DMS153 treated with DMSO at 0.1 percent for 48 hours (cell line): Measurements from ENCODE around the gene KRTAP5-11.
"Not testable (repeated sequence)": the region's sequence is repeated elsewhere in the genome, so short reads cannot be mapped to it uniquely, and the experiment has no call there.

Source experiments
- DNase-seq: peaks from one replicate; lab custom pipeline; 2025; ENCODE audit not compliant: unreplicated experiment; lab: John Stamatoyannopoulos, UW

Gene KRTAP5-11

GRCh38 chr11:71582309-71582895, at the start of gene KRTAP5-11:
Gene KRTAP5-11 (minus strand): TSS chr11:71582875. CDS start chr11:71582837, 38 bp downstream.
- no peak for DNase-seq

- DNase-seq, result not testable (repeated sequence)
Measured at GRCh38 chr11:71631551-71631950, 48.9 kb upstream of the KRTAP5-11 start.

DNA sequence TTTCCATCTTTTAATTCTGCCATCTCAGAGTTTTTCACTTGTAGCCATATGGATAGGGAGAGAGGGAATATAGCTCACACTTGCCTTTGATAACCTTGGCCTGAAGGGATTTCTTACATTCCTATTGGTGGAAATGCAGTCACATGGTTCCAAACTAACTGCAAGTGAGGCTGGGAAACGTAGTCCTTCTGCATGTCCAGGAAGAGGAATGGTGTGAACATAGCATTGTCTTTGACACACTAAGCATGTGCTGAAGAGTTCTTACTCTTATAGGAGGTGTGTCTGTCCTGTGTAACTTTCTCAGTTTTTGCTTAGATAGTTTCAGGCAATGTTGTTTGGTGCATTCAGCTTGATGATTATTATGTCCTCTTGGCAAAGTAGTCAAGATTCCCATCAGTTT, 47.4 kb upstream of the KRTAP5-11 start:
- not testable (repeated sequence) for DNase-seq

DNA sequence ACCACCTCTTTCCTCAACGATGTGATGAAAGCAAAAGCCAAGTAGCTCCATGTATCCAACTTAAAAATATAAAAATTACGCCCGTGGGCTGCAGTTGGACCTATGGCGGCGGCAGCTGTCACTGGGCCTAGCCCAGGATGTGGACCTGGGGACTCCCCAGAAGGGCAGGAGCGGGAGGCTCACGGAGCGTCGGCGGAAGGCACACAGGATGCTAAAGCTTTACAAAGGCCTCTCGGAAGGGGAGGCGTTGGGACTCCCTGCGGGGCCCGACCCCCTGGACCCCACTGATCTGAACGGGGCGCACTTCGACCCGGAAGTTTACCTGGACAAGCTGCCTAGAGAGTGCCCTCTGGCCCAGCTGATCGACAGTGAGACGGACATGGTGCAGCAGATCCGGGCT, 46.3 kb upstream of the KRTAP5-11 start:
- DNase-seq, result not testable (repeated sequence)

DNA sequence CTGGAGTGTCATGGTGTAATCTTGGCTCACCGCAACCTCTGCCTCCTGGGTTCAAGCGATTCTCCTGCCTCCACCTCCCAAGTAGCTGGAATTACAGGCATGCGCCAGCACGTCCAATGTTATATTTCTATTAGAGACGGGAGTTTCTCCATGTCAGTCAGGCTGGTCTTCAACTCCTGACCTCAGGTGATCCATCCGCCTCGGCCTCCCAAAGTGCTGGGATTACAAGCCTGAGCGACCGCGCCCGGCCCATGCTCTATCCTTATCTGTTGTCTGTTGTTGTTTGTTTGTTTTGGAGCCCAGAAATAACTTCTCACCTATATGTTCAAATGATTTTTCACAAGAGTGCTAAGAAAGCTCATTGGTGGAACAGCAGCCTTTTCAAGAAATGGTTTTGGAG, 40.6 kb upstream of the KRTAP5-11 start:
- not testable (repeated sequence) for DNase-seq

DNA sequence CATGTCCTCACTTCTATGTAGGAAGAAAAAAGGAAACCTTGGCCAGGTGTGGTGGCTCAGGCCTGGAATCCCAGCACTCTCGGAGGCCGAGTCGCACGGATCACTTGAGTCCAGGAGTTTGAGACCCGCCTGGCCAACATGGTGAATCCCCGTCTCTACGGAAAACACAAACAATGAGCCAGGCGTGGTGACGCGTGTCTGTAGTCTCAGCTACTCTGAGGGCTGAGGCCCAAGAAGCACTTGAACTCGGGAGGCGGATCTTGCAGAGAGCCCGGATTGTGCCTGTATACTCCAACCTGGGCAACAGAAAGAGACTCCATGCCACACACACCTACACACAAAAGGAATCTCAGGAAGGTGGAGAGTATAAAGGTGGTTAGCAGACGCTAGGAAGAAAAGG, 39.9 kb upstream of the KRTAP5-11 start:
- not testable (repeated sequence) for DNase-seq

- not testable (repeated sequence) for DNase-seq
Measured at GRCh38 chr11:71615003-71615402, 32.3 kb upstream of the KRTAP5-11 start.

DNA sequence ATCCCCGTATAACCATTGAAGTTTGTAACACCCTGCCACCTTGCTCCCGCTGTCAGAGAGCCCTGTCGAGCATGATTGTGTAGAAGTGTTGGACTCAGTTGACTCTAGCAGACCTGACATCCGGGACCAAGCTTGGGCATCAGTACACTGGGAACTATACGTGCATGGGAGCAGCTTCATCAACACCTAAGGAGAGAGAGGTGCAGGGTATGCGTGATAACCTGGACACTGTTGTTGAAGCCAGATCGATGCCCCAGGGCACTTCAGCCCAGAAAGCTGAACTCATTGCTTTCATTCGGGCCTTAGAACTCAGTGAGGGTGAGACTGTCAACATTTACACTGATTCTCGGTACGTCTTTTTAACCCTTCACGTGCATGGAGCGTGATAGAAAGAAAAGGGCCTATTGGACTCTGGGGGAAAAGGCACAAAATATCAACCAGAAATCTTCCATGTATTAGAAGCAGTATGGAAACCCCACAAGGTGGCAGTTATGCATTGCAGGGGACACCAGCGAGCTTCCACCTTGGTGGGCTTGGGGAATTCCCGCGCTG, 31.8 kb upstream of the KRTAP5-11 start:
- DNase-seq, result not testable (repeated sequence)

DNA sequence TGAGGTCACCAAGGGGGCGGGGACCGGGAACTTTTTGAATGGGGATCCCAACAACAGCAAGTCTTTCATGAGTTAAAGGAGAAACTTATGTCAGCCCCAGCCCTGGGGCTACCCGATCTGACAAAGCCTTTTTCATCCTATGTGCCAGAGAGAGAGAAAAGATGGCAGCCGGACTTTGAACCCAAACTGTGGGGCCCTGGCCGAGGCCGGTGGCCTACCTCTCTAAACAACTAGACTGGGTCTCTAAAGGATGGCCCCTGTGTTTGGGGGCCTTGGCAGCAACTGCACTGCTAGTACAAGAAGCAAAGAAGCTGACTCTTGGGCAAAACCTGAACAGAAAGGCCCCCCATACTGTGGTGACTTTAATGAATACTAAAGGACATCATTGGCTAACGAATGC, 31.3 kb upstream of the KRTAP5-11 start:
- not testable (repeated sequence) for DNase-seq

- not testable (repeated sequence) for DNase-seq
Measured at GRCh38 chr11:71611218-71611910, 28.7 kb upstream of the KRTAP5-11 start.

- DNase-seq, result not testable (repeated sequence)
Measured at GRCh38 chr11:71608272-71608671, 25.6 kb upstream of the KRTAP5-11 start.

DNA sequence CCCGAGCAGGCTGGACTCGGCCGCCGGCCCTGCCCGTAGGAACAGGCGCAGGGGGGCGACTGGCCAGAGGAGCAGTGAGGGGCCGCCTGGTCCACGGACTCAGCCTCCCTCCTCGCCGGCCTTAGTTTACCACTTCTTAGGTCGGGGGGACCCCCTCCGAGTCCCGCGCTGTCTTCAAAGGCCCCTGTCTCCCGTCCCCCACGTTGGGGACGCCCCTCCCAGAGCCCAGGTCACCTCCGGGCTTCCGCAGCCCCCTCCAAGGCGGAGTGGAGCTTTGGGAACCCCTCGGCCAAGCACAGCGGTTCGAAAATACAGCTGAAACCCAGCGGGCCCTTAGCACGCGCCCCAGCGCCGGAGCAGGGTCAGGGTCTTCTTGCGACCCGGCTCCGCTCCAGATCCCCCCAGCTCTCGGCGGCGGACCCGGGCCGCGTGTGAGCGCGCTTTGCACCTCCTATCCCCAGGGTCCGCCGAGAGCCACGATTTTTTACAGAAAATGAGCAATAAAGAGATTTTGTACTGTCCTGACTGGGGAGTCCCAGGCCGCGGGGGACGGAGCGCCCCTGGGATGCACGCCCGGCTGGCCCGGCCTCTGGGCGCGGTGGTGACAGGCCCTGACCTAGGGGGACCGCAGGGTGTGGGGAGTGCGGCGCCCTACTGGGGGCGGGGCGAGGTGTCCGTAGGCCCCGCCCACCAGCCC, 25.0 kb upstream of the KRTAP5-11 start:
- not testable (repeated sequence) for DNase-seq

DNA sequence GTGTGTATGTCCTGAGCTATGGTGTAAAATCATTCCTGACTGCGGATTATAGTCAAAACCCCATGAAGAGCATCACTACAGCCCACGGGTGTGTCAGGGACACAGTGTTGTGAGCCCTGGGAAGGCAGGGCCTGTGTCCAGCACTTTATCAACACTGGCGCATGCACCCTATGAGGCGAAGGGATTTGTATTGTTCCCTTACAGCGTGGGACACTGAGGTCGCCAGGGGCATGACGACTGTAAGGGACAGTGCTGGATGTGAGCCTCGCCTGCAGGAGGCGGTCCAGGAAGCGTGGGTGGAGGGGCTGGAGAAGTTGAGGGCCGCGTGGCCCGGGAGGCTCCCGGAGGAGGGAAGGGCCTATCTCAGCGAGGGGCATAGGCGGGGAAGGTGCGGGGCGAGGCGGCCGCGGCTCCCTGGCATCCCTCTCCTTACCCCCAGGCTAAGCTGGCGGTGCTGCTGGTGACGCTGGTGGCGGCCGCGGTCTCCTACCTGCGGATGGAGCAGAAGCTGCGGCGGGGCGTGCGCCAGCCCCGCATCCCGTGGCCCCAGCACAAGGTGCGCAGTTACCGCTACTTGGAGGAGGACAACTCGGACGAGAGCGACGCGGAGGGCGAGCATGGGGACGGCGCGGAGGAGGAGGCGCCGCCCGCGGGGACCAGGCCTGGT, 24.3 kb upstream of the KRTAP5-11 start:
- DNase-seq, result not testable (repeated sequence)

DNA sequence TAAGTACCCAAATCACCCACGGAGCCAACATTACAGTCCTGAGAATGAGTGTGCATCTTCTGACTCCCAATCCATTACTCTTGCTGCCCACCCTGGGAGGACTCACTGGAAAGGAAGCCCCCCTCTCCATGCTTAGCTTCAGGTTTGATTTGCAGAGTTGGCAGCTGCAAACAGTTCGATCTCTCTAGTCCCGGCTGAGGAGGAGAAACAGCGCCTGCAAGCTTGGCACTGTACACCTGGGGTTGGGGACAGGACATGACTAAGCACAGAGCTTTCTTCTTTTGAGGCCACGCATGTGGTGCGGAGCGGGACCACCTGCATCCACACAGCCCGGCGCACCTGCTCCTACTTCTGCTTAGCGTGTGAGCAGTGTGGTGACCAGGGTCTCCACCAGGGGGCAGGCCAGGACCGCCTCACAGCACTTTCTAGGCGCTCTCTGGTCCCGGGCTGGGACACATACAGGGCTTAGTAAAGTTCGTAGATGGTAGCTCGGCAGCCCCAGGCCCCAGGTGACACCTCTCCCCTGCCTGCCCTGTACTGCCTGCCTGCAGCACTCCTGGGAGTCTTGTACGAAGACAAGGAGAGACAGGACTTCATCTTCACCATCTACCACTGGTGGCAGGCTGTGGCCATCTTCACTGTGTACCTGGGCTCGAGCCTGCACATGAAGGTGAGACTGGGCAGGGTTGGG, 22.3 kb upstream of the KRTAP5-11 start:
- DNase-seq, result not testable (repeated sequence)

GRCh38 chr11:71603221-71603620, 20.5 kb upstream of the KRTAP5-11 start:
- not testable (repeated sequence) for DNase-seq

DNA sequence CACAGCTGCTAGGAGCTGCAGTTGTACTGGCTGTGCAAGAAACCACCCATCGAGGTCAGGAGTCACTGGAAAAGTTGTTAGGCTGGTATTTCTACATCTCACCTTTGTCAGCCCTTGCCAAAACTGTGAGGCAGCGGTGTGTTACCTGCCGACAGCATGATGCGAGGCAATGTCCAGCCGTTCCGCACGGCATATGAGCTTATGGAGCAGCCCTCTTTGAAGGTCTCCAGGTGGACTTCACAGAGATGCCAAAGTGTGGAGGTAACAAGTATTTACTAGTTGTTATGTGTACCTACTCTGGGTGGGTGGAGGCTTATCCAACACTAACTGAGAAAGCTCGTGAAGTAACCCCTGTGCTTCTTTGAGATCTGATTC, 6.9 kb upstream of the KRTAP5-11 start:
- not testable (repeated sequence) for DNase-seq

- DNase-seq, result not testable (repeated sequence)
Measured at GRCh38 chr11:71588822-71589545, 6.3 kb upstream of the KRTAP5-11 start.

- DNase-seq, result not testable (repeated sequence)
Measured at GRCh38 chr11:71588314-71588713, 5.6 kb upstream of the KRTAP5-11 start.

DNA sequence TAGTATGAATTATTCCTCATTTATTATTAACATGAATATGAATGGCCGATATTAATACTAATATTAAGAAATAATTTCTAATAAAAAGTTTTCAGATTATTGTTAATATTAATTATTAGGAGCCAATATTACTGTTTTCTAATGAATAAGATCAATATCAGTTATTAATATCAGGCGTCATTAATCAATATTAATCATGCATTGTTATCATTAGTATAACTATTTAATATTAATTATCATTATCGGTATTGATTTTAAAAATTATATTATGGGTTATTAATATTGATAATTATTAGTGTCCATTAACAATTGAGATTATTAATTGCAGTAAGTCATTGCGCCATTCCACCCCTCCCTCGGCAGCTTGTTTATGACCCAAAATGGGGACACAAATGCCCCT, 3.0 kb upstream of the KRTAP5-11 start:
- not testable (repeated sequence) for DNase-seq

- DNase-seq, result not testable (repeated sequence)
Measured at GRCh38 chr11:71582969-71583368, 294 bp upstream of the KRTAP5-11 start.
